HepG2 (cell line): Measurements from ENCODE around the gene SIT1. TPM values are rescaled to one million over a fixed set of nuclear protein-coding genes. Genes with fewer than 3 reads are reported as not detected.

ENCODE experiments used
- BCL6 ChIP-seq: IDR thresholded peaks from 2 replicates; pipeline ENCODE4 v1.6.1; 2016; ENCODE audit warnings: missing genetic modification reagents, missing compliant biosample characterization
- FLYWCH1 ChIP-seq: sonication (generic); formaldehyde crosslinking; IDR thresholded peaks from 2 replicates; pipeline ENCODE4 v1.8.1; 2023; ENCODE audit warnings: mild to moderate bottlenecking, missing genetic modification reagents
- FUBP1 ChIP-seq: sonication (generic); formaldehyde crosslinking; IDR thresholded peaks from 2 replicates; pipeline ENCODE4 v1.5.1; 2020; ENCODE audit warnings: missing genetic modification reagents, mild to moderate bottlenecking, borderline replicate concordance
- IRF9 ChIP-seq: sonication (generic); formaldehyde crosslinking; IDR thresholded peaks from 2 replicates; pipeline ENCODE4 v1.8.0; 2022; ENCODE audit warnings: missing genetic modification reagents, mild to moderate bottlenecking, borderline replicate concordance
- KDM2A ChIP-seq: sonication (generic); formaldehyde crosslinking; IDR thresholded peaks from 2 replicates; pipeline ENCODE4 v1.4.0; 2020; ENCODE audit warnings: low read depth, missing genetic modification reagents, borderline replicate concordance
- KMT2A ChIP-seq: sonication (generic); formaldehyde crosslinking; IDR thresholded peaks from 2 replicates; pipeline ENCODE4 v1.4.0; 2020; ENCODE audit warnings: missing genetic modification reagents
- MAFG ChIP-seq: sonication (generic); formaldehyde crosslinking; IDR thresholded peaks from 2 replicates; pipeline ENCODE4 v1.5.1; 2020; ENCODE audit warnings: mild to moderate bottlenecking, missing genetic modification reagents
- MATR3 ChIP-seq: sonication (generic); formaldehyde crosslinking; IDR thresholded peaks from 2 replicates; pipeline ENCODE4 v1.4.0; 2020; ENCODE audit warnings: missing genetic modification reagents
- MBNL3 ChIP-seq: fragments of 250-450 bp; sonication (Bioruptor Pico); conservative IDR thresholded peaks from 2 replicates; pipeline ENCODE4 v1.8.0; 2022; ENCODE audit warnings: mild to moderate bottlenecking, inconsistent platforms
- MED13 ChIP-seq: sonication (generic); formaldehyde crosslinking; IDR thresholded peaks from 2 replicates; pipeline ENCODE4 v1.5.0; 2020; ENCODE audit warnings: missing genetic modification reagents
- MIER3 ChIP-seq: IDR thresholded peaks from 2 replicates; pipeline ENCODE4 v1.6.1; 2016; ENCODE audit warnings: missing compliant biosample characterization, borderline replicate concordance
- SRSF4 ChIP-seq: fragments of 200-400 bp; formaldehyde crosslinking; IDR thresholded peaks from one replicate; pipeline ENCODE4 v1.6.1; 2018; ENCODE audit warnings: mild to moderate bottlenecking, low read depth, low read length, moderate library complexity; ENCODE audit not compliant: poor library complexity, severe bottlenecking
- THAP9 ChIP-seq: sonication (generic); formaldehyde crosslinking; IDR thresholded peaks from 2 replicates; pipeline ENCODE4; 2020; ENCODE audit warnings: missing genetic modification reagents, mild to moderate bottlenecking, borderline replicate concordance
- ZNF160 ChIP-seq: sonication (generic); formaldehyde crosslinking; IDR thresholded peaks from 2 replicates; pipeline ENCODE4 v1.8.0; 2022; ENCODE audit warnings: mild to moderate bottlenecking, inconsistent platforms, missing genetic modification reagents
- ZNF274 ChIP-seq: sonication (generic); formaldehyde crosslinking; IDR thresholded peaks from 2 replicates; pipeline ENCODE4 v1.5.1; 2020; ENCODE audit warnings: mild to moderate bottlenecking, missing genetic modification reagents
- ZNF749 ChIP-seq: sonication (generic); formaldehyde crosslinking; IDR thresholded peaks from 2 replicates; pipeline ENCODE4 v1.8.0; 2022; ENCODE audit warnings: mild to moderate bottlenecking, missing genetic modification reagents, moderate library complexity, borderline replicate concordance
- ZNF775 ChIP-seq: sonication (generic); formaldehyde crosslinking; IDR thresholded peaks from 2 replicates; pipeline ENCODE4 v1.4.0; 2020; ENCODE audit warnings: missing genetic modification reagents, mild to moderate bottlenecking, moderate library complexity, borderline replicate concordance
- ZNF850 ChIP-seq: sonication (generic); formaldehyde crosslinking; conservative IDR thresholded peaks from 2 replicates; pipeline ENCODE4 v1.9.0; 2021; ENCODE audit warnings: mild to moderate bottlenecking, missing genetic modification reagents
- ZSCAN12 ChIP-seq: sonication (generic); formaldehyde crosslinking; IDR thresholded peaks from 2 replicates; pipeline ENCODE4 v1.9.0; 2021; ENCODE audit warnings: mild to moderate bottlenecking, missing genetic modification reagents
- ZSCAN21 ChIP-seq: sonication (generic); formaldehyde crosslinking; IDR thresholded peaks from 2 replicates; pipeline ENCODE4 v1.8.0; 2022; ENCODE audit warnings: mild to moderate bottlenecking, missing genetic modification reagents, moderate library complexity, borderline replicate concordance
- polyA plus RNA-seq, 8 experiments: library from polyadenylated mRNA; depleted of rRNA in 3 of 8; stranded (reverse) in 7 of 8; unstranded in 1 of 8; fragments of >200 nt; fragmentation: Illumina TruSeq in 4 of 8; extraction: Trizol in 4 of 8; gene quantifications; 2 replicates each; pipeline versions ENCODE4 v1.2.1 to v1.2.3, GENCODE V29; 2011 to 2016; ENCODE audit warnings: low read depth in 4 of 8, missing spikeins in 1 of 8, mixed read lengths in 1 of 8; ENCODE audit not compliant: insufficient read depth in 1 of 8
- total RNA-seq, 5 experiments: library from RNA; depleted of rRNA; stranded (reverse); fragments of >200 nt; fragmentation: Illumina TruSeq; extraction: Trizol; gene quantifications; 2 replicates each; pipeline ENCODE4 v1.2.3, GENCODE V29; 2016; ENCODE audit warnings: low read depth in 1 of 5
- TF ChIP-seq, protein P1 (sequence below): sonication (generic); formaldehyde crosslinking; IDR thresholded peaks from 2 replicates; pipeline ENCODE4 v1.9.0; 2021; ENCODE audit warnings: missing genetic modification reagents, borderline replicate concordance

SIT1 gene
- total and polyA plus RNA-seq, 2 of the 13 experiments (the other 11 are each of a cell fraction or from before 2014, with no cell fraction given), result 0.09 to 6.7 TPM

DNA sequence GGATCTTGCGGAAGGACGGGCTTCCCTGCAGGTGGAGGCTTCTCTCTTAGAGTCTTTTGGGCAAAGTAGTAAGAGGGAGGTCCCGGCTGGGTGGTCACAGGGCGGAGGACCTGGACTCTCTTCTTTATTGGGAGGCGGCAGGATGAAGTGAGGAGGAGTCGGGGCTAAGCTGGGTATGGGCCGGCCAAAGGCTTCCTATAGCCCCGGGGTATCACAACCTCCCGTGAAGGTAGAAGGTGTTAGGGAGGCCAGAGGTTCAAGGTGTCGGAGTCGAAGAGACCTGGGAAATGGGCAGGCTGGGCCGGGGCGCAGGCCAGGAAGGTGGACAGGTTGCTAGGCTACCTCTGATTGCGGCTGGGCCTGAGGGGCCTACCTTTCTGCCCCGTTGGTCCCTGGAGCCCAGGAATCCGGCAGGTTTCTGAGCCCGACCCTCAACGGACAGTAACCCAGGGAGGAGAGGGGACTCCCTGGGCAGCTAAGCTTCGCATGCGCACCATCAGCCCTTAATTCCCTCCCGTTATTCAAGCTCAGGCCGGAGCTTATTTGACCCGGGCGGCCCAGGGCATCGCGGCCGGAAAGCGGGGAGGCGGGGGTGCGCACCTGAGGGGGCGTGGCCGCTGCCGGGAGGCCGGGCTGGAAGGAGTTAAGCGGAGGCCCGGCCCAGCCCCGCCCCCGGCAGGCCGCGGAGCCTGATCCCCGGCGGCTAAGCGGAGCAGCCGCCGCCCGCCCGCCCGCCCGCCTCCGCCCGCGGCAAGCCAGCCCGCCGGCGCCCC, 46.0 kb downstream of the SIT1 start, which contains the start of gene TESK1 (continued):
- TF ChIP-seq, protein P1, sequence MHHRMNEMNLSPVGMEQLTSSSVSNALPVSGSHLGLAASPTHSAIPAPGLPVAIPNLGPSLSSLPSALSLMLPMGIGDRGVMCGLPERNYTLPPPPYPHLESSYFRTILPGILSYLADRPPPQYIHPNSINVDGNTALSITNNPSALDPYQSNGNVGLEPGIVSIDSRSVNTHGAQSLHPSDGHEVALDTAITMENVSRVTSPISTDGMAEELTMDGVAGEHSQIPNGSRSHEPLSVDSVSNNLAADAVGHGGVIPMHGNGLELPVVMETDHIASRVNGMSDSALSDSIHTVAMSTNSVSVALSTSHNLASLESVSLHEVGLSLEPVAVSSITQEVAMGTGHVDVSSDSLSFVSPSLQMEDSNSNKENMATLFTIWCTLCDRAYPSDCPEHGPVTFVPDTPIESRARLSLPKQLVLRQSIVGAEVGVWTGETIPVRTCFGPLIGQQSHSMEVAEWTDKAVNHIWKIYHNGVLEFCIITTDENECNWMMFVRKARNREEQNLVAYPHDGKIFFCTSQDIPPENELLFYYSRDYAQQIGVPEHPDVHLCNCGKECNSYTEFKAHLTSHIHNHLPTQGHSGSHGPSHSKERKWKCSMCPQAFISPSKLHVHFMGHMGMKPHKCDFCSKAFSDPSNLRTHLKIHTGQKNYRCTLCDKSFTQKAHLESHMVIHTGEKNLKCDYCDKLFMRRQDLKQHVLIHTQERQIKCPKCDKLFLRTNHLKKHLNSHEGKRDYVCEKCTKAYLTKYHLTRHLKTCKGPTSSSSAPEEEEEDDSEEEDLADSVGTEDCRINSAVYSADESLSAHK (CRISPR knock-in tag), result no peak
- TF ChIP-seq FLYWCH1 (CRISPR knock-in tag), result no peak
- no peak for TF ChIP-seq MIER3
- no peak for TF ChIP-seq THAP9 (CRISPR knock-in tag)
- 0 out of 2 replicates have a peak, but pooled peaks have one; percentile 47 for TF ChIP-seq MED13
- no peak for TF ChIP-seq FUBP1 (CRISPR knock-in tag)
- peak; percentile 49; the same call in 1 of the 2 replicates for TF ChIP-seq KDM2A (CRISPR knock-in tag)
- peak; percentile 24; the same call in 1 of the 2 replicates for TF ChIP-seq IRF9 (CRISPR knock-in tag)
- no peak for TF ChIP-seq ZNF775 (CRISPR knock-in tag)
- 0 out of 2 replicates have a peak, but pooled peaks have one; percentile 71 for TF ChIP-seq ZSCAN12 (CRISPR knock-in tag)
- no peak for TF ChIP-seq ZNF850 (CRISPR knock-in tag)
- TF ChIP-seq ZNF749 (CRISPR knock-in tag), result no peak
- no peak for TF ChIP-seq ZSCAN21 (CRISPR knock-in tag)
- TF ChIP-seq MBNL3 (CRISPR knock-in tag), result no peak
- 0 out of 2 replicates have a peak, but pooled peaks have one; percentile 8 for TF ChIP-seq BCL6 (CRISPR knock-in tag)
- TF ChIP-seq ZNF274 (CRISPR knock-in tag), result no peak
- no peak for TF ChIP-seq SRSF4
- TF ChIP-seq ZNF160 (CRISPR knock-in tag), result no peak
- no peak for TF ChIP-seq KMT2A (CRISPR knock-in tag)
- TF ChIP-seq MAFG (CRISPR knock-in tag), result 0 out of 2 replicates have a peak, but pooled peaks have one; percentile 46
- TF ChIP-seq MATR3 (CRISPR knock-in tag), result no peak
